NCI-H460 (cell line): ENCODE results near the gene ZNF682. TPM values are rescaled to one million over a fixed set of nuclear protein-coding genes. Genes with fewer than 3 reads are reported as not detected.
"Not testable (repeated sequence)": the region's sequence is repeated elsewhere in the genome, so short reads cannot be mapped to it uniquely, and the experiment has no call there.

Source experiments
- DNase-seq: peaks from one replicate; pipeline ENCODE4 v3.0.0-alpha.2; 2016; ENCODE audit warnings: low read depth; ENCODE audit errors: extremely low read depth
- small RNA-seq, 2 experiments: library from RNA; depleted of rRNA; stranded (forward); fragments of <200 nt; gene quantifications; one replicate each; pipeline ENCODE3, GENCODE V24; 2014
- total RNA-seq: library from RNA; depleted of rRNA; stranded (reverse); fragments of >200 nt; shearing (Covaris generic); gene quantifications from 2 replicates; pipeline ENCODE4 v1.2.3, GENCODE V29; 2014; rRNA removed

ZNF682 gene
- total RNA-seq, 1 experiment from 2014 or later, result not detected

DNA sequence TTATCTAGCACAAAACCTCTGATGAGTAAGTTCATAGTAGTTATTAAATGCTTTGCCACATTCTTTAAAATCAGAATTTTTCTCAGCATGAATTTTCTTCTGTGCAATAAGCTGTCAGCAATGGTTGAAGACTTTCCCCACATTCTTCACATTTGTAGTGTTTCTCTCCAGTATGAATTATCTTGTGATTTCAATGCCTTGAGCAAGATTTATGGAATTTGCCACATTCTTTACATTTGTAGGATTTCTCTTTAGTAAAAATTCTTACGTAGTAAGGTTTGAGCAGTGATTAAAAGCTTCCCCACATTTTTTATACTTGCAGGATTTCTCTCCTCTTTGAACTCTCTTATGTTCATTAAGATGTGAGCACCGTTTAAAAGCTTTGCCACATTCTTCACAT lies 33.6 kb downstream of the ZNF682 start:
- DNase-seq, result no peak

DNA sequence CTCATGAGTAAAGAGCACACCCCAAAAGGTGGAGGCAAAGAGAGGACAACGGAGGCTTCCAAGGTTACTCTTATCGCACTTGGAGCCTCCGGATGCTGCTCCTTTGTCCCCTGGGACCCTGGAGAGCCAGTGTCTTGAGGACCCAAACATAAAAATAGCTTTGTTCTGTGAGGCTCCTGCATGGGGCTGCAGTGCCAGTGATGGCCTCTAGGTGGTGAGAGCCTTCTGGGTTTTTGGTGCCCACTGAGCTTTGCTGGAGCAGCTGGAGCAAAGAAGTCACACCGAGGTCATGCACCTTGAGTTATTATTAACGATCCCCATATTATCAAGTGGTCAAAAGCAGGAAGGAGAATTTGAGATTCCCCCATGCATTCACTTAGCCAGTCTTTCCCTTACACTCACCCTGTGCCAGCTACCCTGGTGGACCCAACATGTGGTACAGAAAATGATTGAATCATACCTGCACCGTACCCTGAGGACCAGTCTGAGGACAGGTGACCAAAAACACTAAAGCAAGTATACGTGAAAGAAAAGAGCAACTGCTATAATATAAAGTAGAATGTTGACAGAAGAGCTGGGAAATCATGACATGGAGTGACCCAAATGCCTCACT lies 41.5 kb downstream of the ZNF682 start:
- no peak for DNase-seq

DNA sequence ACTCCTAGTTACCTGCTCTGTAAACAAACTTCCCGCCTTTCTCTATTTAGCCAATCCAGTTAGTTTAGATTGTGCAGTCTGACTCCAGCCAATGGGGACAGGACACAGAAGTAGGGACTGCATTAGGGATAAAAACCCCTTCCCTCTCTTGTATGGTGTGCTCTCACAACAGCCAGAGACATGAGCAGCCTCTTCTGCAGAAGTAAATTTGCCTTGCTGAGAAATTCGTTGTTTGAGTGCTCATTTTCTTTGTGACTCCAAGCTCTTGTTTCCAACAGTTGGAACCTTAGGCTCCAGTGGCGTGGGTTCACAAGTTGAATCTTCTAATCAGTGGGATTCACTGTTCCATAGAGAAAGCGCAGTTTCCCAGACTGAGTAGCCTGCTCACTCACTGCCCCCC lies 72.4 kb downstream of the ZNF682 start:
- no peak for DNase-seq

DNA sequence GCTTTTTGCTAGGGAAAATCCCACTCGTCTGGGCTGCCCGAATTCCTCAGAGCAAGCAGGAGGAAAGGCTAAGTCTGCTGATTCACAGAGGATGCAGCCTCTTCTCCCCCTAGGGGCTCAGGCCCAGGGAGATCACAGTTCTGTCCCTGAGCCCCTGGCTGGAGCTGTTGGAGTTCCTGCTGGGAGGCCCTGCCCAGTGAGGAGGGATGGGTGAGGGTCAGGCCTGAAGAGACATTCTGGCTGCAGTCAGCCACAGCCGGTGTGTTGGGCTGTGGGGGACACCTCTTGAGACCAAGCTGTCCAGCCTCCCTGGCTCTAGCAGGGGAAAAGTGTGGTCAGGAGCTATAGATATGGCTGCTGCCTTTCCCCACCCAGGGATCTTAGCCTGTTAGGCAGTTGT lies 73.2 kb downstream of the ZNF682 start:
- not testable (repeated sequence) for DNase-seq

DNA sequence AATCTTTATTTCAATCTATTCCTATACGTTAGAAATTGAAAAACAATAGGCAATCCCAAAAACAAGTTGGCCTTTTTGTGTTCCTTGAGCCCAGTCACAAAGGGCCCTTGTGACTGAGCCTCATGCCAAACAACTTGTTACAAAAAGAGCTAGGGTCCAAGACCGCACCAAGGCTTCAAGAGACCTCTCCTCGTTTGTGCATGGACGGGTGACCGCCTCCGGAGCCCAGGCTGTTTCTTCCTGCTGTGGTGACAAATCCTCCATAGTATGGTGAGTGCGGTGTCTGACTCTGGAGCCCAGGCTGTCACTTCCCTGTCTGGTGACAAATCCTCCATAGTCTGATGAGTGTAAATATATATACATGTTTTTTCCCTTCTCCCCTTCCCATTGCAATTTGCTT lies 74.9 kb downstream of the ZNF682 start:
- no peak for DNase-seq

DNA sequence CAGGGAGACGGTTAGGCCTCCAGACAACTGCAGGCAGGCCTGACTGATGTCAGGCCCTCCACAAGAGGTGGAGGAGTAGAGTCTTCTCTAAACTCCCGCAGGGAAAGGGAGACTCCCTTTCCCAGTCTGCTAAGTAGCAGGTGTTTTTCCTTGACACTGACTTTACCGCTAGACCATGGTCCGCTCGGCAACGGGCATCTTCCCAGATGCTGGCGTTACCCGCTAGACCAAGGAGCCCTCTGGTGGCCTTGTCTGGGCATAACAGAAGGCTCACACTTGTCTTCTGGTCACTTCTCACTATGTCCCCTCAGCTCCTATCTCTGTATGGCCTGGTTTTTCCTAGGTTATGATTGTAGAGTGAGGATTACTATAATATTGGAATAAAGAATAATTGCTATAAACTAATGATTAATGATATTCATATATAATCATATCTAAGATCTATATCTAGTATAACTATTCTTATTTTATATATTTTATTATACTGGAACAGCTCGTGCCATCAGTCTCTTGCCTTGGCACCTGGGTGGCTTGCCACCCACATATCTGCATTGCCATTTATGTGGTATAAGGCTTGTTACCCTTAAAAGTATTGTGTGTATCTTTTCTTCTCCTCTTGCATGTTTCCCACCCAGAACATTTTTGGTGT lies 80.0 kb downstream of the ZNF682 start:
- DNase-seq, result peak; percentile 4

DNA sequence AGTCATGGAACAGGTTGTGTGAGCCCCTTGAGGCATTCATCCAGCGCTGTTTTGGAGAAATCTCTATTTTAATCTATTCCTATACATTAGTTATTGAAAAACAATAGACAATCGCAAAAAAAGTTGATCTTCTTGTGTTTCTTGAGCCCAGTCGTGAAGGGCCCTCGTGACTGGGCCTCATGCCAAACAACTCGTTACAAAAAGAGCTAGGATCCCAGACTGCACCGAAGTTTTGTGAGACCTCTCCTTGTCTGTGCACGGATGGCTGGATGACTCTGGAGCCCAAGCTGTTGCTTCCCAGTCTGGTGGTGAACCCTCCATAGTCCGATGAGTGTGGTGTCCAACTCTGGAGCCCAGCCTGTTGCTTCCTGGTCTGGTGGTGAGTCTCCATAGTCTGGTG lies 81.5 kb downstream of the ZNF682 start:
- DNase-seq, result not testable (repeated sequence)

DNA sequence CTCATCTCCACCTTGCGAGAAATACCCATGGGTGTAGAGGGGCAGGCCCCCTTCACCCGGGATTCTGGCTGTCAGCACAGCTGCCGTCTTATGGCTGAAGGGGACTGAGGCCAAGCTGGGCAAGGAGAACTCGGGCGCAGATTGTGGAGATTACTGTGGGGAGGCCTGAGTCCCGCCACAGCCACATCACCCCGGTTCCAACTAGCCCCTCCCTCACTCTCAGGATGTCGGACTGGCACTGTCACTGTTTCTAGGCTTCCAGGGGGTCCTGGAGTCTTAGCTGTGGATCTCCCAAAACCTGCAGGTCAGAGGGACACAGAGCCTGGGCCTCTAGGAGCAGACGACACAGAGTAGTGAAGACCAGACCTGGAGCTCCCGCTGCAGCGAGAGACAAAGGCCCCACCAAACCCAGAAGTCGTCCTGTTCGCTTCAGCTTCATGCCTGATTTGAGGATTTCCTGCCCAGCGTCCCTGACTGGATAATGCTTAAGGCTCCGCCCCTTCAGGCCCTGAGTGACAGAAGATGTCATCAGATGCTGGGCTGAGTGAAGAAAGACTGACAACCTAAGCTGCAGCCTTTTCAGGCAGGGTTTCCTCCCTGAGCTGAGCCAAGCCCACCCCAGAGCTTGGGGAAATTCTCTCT lies 82.8 kb downstream of the ZNF682 start:
- DNase-seq, result no peak

DNA sequence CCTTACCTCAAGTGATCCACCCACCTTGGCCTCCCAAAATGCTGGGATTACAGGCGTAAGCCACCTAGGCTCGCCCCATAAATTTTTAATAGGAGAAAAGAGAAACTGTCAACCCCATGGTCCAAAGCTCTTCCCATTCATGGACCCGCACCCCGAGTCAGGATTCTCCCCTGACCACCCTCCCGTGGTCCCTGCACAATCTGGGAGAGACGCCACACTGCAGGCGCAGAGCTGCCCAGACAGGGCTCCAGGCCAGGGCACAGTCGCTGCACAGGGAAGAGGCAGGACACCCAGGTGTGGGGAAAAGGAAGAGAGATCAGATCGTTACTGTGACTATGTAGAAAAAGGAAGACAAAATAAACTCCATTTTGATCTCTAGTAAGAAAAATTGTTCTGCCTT lies 84.1 kb downstream of the ZNF682 start:
- no peak for DNase-seq

Small RNA genes within 50 kb of the gene (small RNA-seq; reads per million reads assigned to genes)
- 0 reads per million in 2 experiments for gene AC006539.3

Other genes starting within 250 kb of the ZNF682 start
- 1.4 and 2.3 TPM in 2 replicates for gene ZNF506, start 217.8 kb downstream of the ZNF682 start, total RNA-seq
- gene ZNF253, start 173.6 kb downstream of the ZNF682 start, total RNA-seq, result 1.5 and 2.4 TPM in 2 replicates
- gene ZNF93, start 138.6 kb downstream of the ZNF682 start, total RNA-seq, result 0.17 TPM in 1 of 2 replicates, not detected in the other
- gene ZNF90, start 38.5 kb upstream of the ZNF682 start, total RNA-seq, result not detected in 2 replicates
- not detected in 2 replicates for gene ZNF486, start 127.7 kb upstream of the ZNF682 start, total RNA-seq